Endothelial cell of umbilical vein (primary cell): ENCODE data around the gene AKT3. TPM values are rescaled to one million over a fixed set of nuclear protein-coding genes. Genes with fewer than 3 reads are reported as not detected.

Experiments
- BruUV-seq: library from RNA; stranded (reverse); fragments of 400-500 nt; replicated peaks from 2 replicates; lab custom pipeline; 2021; lab: Mats Ljungman, UMichigan
- CTCF ChIA-PET: fragments of 300-600, 350-600 bp; sonication (Branson Sonifier 250); formaldehyde crosslinking; loops from one replicate; lab custom pipeline; 2021; ENCODE audit warnings: antibody characterized with exemption, inconsistent platforms; lab: Charles Lee
- POLR2A ChIA-PET: fragments of 300-600, 350-600 bp; sonication (Branson Sonifier 250); formaldehyde crosslinking; loops from one replicate; lab custom pipeline; 2021; ENCODE audit warnings: antibody characterized with exemption, inconsistent platforms; lab: Charles Lee
- DNase-seq: peaks from one replicate; pipeline ENCODE4 v3.0.0-alpha.2; 2011; ENCODE audit warnings: low read depth, low spot score
- FAIRE-seq: peaks from 2 replicates; lab custom pipeline; 2011; peaks lifted over from hg19 to GRCh38; lab: Jason Lieb, UNC
- H2AFZ ChIP-seq: 2 replicates; pipeline ENCODE4 v1.6.0; 2012; ENCODE audit warnings: low read depth, low read length, control low read depth, inconsistent platforms
- H3K27ac ChIP-seq: 2 replicates; pipeline ENCODE4 v1.5.1; 2011; ENCODE audit warnings: low read depth, mild to moderate bottlenecking, control low read depth, low read length, moderate library complexity; ENCODE audit not compliant: insufficient read depth
- H3K27me3 ChIP-seq, 2 experiments: 2 replicates each; pipeline versions ENCODE4 v1.6.0 to v1.6.1; 2011; ENCODE audit warnings: low read length in 2 of 2, mixed read lengths in 1 of 2; ENCODE audit not compliant: control insufficient read depth in 2 of 2, insufficient read depth in 2 of 2
- H3K36me3 ChIP-seq, 2 experiments: 2 replicates in 1 of 2; 3 replicates in 1 of 2; pipeline ENCODE4 v1.5.1; 2011; ENCODE audit warnings: low read length in 2 of 2, mild to moderate bottlenecking in 1 of 2, moderate library complexity in 1 of 2; ENCODE audit not compliant: control insufficient read depth in 2 of 2, insufficient read depth in 2 of 2; ENCODE audit errors: extremely low read depth in 1 of 2
- H3K4me1 ChIP-seq: 3 replicates; pipeline ENCODE4 v1.5.1; 2011; ENCODE audit warnings: mild to moderate bottlenecking, low read length; ENCODE audit not compliant: control insufficient read depth, insufficient read depth; ENCODE audit errors: extremely low read depth
- H3K4me2 ChIP-seq: 2 replicates; pipeline ENCODE4 v1.6.1; 2011; ENCODE audit warnings: low read length, control low read depth, mixed read lengths; ENCODE audit not compliant: insufficient read depth
- H3K4me3 ChIP-seq, 3 experiments: fragments of 200-600 bp in 1 of 3; sonication (generic), shearing (Covaris generic) in 1 of 3; replicated peaks in 1 of 3; 2 replicates each; pipeline ENCODE4 v1.5.1; 2011 to 2016; ENCODE audit warnings: control low read depth in 3 of 3, low read length in 3 of 3, mild to moderate bottlenecking in 2 of 3, inconsistent platforms in 1 of 3, low read depth in 1 of 3, moderate library complexity in 1 of 3; ENCODE audit not compliant: insufficient read depth in 1 of 3
- H3K79me2 ChIP-seq: 2 replicates; pipeline ENCODE4 v1.6.0; 2012; ENCODE audit warnings: low read length, inconsistent platforms; ENCODE audit not compliant: control insufficient read depth, insufficient read depth
- H3K9ac ChIP-seq: replicated peaks from 2 replicates; pipeline ENCODE3; 2011; ENCODE audit warnings: low read length, control low read depth; ENCODE audit not compliant: insufficient read depth; ENCODE audit errors: extremely low read depth
- H3K9me1 ChIP-seq: replicated peaks from 3 replicates; pipeline ENCODE4 v1.6.0; 2011; ENCODE audit warnings: mild to moderate bottlenecking, low read length; ENCODE audit not compliant: control insufficient read depth, insufficient read depth; ENCODE audit errors: extremely low read depth
- H3K9me3 ChIP-seq: replicated peaks from 2 replicates; pipeline ENCODE4 v1.5.1; 2012; ENCODE audit warnings: low read length, inconsistent platforms; ENCODE audit not compliant: control insufficient read depth, insufficient read depth
- H4K20me1 ChIP-seq: replicated peaks from 2 replicates; pipeline ENCODE3; 2011; ENCODE audit warnings: mild to moderate bottlenecking, low read length; ENCODE audit not compliant: control insufficient read depth, insufficient read depth; ENCODE audit errors: extremely low read depth
- EZH2 ChIP-seq: IDR thresholded peaks from 2 replicates; pipeline ENCODE4 v1.6.1; 2012; ENCODE audit warnings: borderline replicate concordance, low read depth, mild to moderate bottlenecking, moderate library complexity, low read length, inconsistent platforms; ENCODE audit not compliant: severe bottlenecking
- FOS ChIP-seq: IDR thresholded peaks from 2 replicates; pipeline ENCODE4 v1.6.1; 2011; ENCODE audit warnings: mild to moderate bottlenecking, low read length, moderate library complexity, borderline replicate concordance; ENCODE audit not compliant: insufficient read depth
- GATA2 ChIP-seq: IDR thresholded peaks from 2 replicates; pipeline ENCODE4 v1.7.0; 2011; ENCODE audit warnings: low read depth, mild to moderate bottlenecking, moderate library complexity, mixed read lengths, low read length; ENCODE audit not compliant: insufficient read length, insufficient read depth
- JUN ChIP-seq: IDR thresholded peaks from 2 replicates; pipeline ENCODE4 v1.6.1; 2011; ENCODE audit warnings: borderline replicate concordance, low read depth; ENCODE audit not compliant: insufficient read length, insufficient read depth
- MYC ChIP-seq: IDR thresholded peaks from one replicate; pipeline ENCODE4 v1.6.1; 2011; ENCODE audit warnings: mild to moderate bottlenecking, low read depth, low read length
- POLR2A ChIP-seq: IDR thresholded peaks from 2 replicates; pipeline ENCODE4 v1.6.1; 2012; ENCODE audit warnings: low read depth, mild to moderate bottlenecking, control low read depth, low read length
- POLR2AphosphoS5 ChIP-seq: IDR thresholded peaks from 2 replicates; pipeline ENCODE4 v1.6.1; 2012; ENCODE audit warnings: low read depth, mild to moderate bottlenecking, control low read depth, low read length, moderate library complexity; ENCODE audit not compliant: insufficient read depth
- dilution Hi-C: fragments of 300-500 bp; cut with MboI; formaldehyde crosslinking; loops from one replicate; pipeline ENCODE4 v1.15.0; 2019; ENCODE audit warnings: low sequenced_read_pairs; ENCODE audit not compliant: extremely low pct_ligation_motif_present
- intact Hi-C: fragments of 100-400 bp; cut with micrococcal nuclease; formaldehyde crosslinking; loops from one replicate; pipeline ENCODE4 v1.10.0; 2022
- polyA plus RNA-seq, 4 experiments: library from polyadenylated mRNA; depleted of rRNA in 3 of 4; stranded (reverse) in 3 of 4; unstranded in 1 of 4; fragments of >200 nt; gene quantifications; 2 replicates each; pipeline versions ENCODE4 v1.2.1 to v1.2.3, GENCODE V29; 2011 to 2012; ENCODE audit warnings: missing spikeins in 1 of 4
- total RNA-seq: library from RNA; stranded (reverse); gene quantifications from 2 replicates; pipeline ENCODE4 v1.2.3, GENCODE V29; 2021
- TF ChIP-seq, protein P1 (sequence below), 2 donors: IDR thresholded peaks; 1 replicate in 1 of 2; 2 replicates in 1 of 2; pipeline ENCODE4 v1.5.1; 2011; ENCODE audit warnings: low read length in 2 of 2, mild to moderate bottlenecking in 2 of 2, moderate library complexity in 2 of 2, control low read depth in 1 of 2, inconsistent platforms in 1 of 2, low read depth in 1 of 2; ENCODE audit not compliant: insufficient read depth in 1 of 2; ENCODE audit errors: extremely low read depth in 1 of 2
- TF ChIP-seq, protein P2 (sequence below): IDR thresholded peaks from 2 replicates; pipeline ENCODE4 v1.6.1; 2011; ENCODE audit not compliant: insufficient read depth, insufficient read length

AKT3 gene
- total and polyA plus RNA-seq, 2 donors (not counting 3 experiments of a cell fraction or from before 2014, with no cell fraction given), result 20.6 to 97.1 TPM

- no peaks in the 10 kb centered on the region for H4K20me1 ChIP-seq
- H3K36me3 ChIP-seq, result peaks cover 0 to 3% of the 10 kb centered on the region in 2 experiments
- no TSS peak for BruUV-seq
- H3K79me2 ChIP-seq, result no peaks in the 10 kb centered on the region
- dilution Hi-C loops, result no loop called here
- DNase-seq (no peak), FAIRE-seq (no peak)
- no peak overlapping the region for H3K27ac ChIP-seq
- no peaks in the 10 kb centered on the region for H3K9me1 ChIP-seq
- no peak overlapping the region for H3K4me2 ChIP-seq
- no peak overlapping the region for H3K4me3 ChIP-seq
- intact Hi-C loops, result no loop called here
- ChIA-PET CTCF (interaction anchor here (1.5 kb wide), 1 partner anchor 9 kb away, joined by 5 read pairs; no protein-coding TSS in a partner anchor), POLR2A (interaction anchor here (0.6 kb wide), 1 partner anchor 70 kb away, joined by 4 read pairs; no protein-coding TSS in a partner anchor)
- TF ChIP-seq JUN, result no peak
- TF ChIP-seq, protein P1, sequence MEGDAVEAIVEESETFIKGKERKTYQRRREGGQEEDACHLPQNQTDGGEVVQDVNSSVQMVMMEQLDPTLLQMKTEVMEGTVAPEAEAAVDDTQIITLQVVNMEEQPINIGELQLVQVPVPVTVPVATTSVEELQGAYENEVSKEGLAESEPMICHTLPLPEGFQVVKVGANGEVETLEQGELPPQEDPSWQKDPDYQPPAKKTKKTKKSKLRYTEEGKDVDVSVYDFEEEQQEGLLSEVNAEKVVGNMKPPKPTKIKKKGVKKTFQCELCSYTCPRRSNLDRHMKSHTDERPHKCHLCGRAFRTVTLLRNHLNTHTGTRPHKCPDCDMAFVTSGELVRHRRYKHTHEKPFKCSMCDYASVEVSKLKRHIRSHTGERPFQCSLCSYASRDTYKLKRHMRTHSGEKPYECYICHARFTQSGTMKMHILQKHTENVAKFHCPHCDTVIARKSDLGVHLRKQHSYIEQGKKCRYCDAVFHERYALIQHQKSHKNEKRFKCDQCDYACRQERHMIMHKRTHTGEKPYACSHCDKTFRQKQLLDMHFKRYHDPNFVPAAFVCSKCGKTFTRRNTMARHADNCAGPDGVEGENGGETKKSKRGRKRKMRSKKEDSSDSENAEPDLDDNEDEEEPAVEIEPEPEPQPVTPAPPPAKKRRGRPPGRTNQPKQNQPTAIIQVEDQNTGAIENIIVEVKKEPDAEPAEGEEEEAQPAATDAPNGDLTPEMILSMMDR (IDR thresholded peaks at IDR 0.05; ENCODE audit: extremely low read depth in 1 of 2, insufficient read depth in 1 of 2, low read depth in 1 of 2, low read length in 2 of 2), result no peak
- no peak for TF ChIP-seq FOS
- TF ChIP-seq, protein P2, sequence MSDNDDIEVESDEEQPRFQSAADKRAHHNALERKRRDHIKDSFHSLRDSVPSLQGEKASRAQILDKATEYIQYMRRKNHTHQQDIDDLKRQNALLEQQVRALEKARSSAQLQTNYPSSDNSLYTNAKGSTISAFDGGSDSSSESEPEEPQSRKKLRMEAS, result no peak
- TF ChIP-seq GATA2, result no peak
- no peak for TF ChIP-seq EZH2
- TF ChIP-seq POLR2A, result no peak
- TF ChIP-seq MYC, result no peak
- no peak for TF ChIP-seq POLR2AphosphoS5
- no peaks in the 10 kb centered on the region for H3K27me3 ChIP-seq
- H3K4me1 ChIP-seq, result peaks cover 4% of the 10 kb centered on the region
- H2AFZ ChIP-seq, result no peak overlapping the region
- H3K9me3 ChIP-seq, result no peaks in the 10 kb centered on the region
- H3K9ac ChIP-seq, result no peak overlapping the region
Observed at GRCh38 chr1:243548516-243548915, 301.5 kb downstream of the AKT3 start.
